GM23338 (cell line): ENCODE results near the gene PIK3C2A. TPM values are rescaled to one million over a fixed set of nuclear protein-coding genes. Genes with fewer than 3 reads are reported as not detected.

ENCODE experiments used
- ATAC-seq: fragments of 200-7000 bp; cut with Tn5 transposase; 3 replicates; pipeline ENCODE4 v1.9.1; 2020
- DNase-seq: peaks from one replicate; pipeline ENCODE4 v3.0.0-alpha.2; 2015; ENCODE audit warnings: low spot score
- H2AFZ ChIP-seq: fragments of 200-600 bp; sonication (generic); 2 replicates; pipeline ENCODE4 v1.8.0; 2016; ENCODE audit warnings: antibody characterized with exemption, mild to moderate bottlenecking, moderate library complexity
- H3F3A ChIP-seq: fragments of 200-600 bp; sonication (generic); replicated peaks from 2 replicates; pipeline ENCODE4 v1.8.0; 2017; ENCODE audit warnings: antibody characterized with exemption, mixed run types, low read depth
- H3K27ac ChIP-seq: fragments of 200-600 bp; sonication (generic); 2 replicates; pipeline ENCODE4 v1.6.1; 2016; ENCODE audit warnings: low read depth
- H3K27me3 ChIP-seq: fragments of 200-600 bp; sonication (generic); 2 replicates; pipeline ENCODE4 v1.8.0; 2016; ENCODE audit warnings: mild to moderate bottlenecking, mixed run types, moderate library complexity; ENCODE audit not compliant: insufficient read depth
- H3K36me3 ChIP-seq: fragments of 200-600 bp; sonication (generic); 2 replicates; pipeline ENCODE4 v1.8.0; 2016; ENCODE audit warnings: mild to moderate bottlenecking; ENCODE audit not compliant: insufficient read depth
- H3K4me1 ChIP-seq: fragments of 200-600 bp; sonication (generic); 2 replicates; pipeline ENCODE4 v1.8.0; 2016; ENCODE audit warnings: mild to moderate bottlenecking, moderate library complexity; ENCODE audit not compliant: insufficient read depth
- H3K4me2 ChIP-seq: fragments of 200-600 bp; sonication (generic); 2 replicates; pipeline ENCODE4 v1.7.1; 2017; ENCODE audit warnings: mixed run types
- H3K4me3 ChIP-seq: fragments of 200-600 bp; sonication (generic); 2 replicates; pipeline ENCODE4 v1.6.1; 2016; ENCODE audit warnings: mixed run types
- H3K79me2 ChIP-seq: fragments of 200-600 bp; sonication (generic); replicated peaks from 2 replicates; pipeline ENCODE4 v1.8.0; 2017; ENCODE audit warnings: mild to moderate bottlenecking; ENCODE audit not compliant: insufficient read depth
- H3K9me2 ChIP-seq: fragments of 200-600 bp; sonication (generic); 2 replicates; pipeline ENCODE4 v1.8.0; 2017; ENCODE audit not compliant: insufficient read depth
- H4K20me1 ChIP-seq: fragments of 200-600 bp; sonication (generic); replicated peaks from 2 replicates; pipeline ENCODE4 v1.8.0; 2017; ENCODE audit warnings: mild to moderate bottlenecking; ENCODE audit not compliant: insufficient read depth
- H3K27ac Mint-ChIP-seq: 2 replicates; pipeline ENCODE4 v1.8.0; 2020; ENCODE audit warnings: inconsistent platforms, mild to moderate bottlenecking, moderate library complexity, mixed read lengths
- H3K27me3 Mint-ChIP-seq: 3 replicates; pipeline ENCODE4 v1.8.0; 2022; ENCODE audit warnings: low read depth, mild to moderate bottlenecking, moderate library complexity, mixed read lengths, inconsistent platforms; ENCODE audit not compliant: insufficient read depth, poor library complexity
- H3K36me3 Mint-ChIP-seq: 3 replicates; pipeline ENCODE4 v1.8.0; 2021; ENCODE audit warnings: low read depth, mild to moderate bottlenecking, inconsistent platforms, moderate library complexity, mixed read lengths
- H3K4me1 Mint-ChIP-seq: 3 replicates; pipeline ENCODE4 v1.8.0; 2020; ENCODE audit warnings: mild to moderate bottlenecking, inconsistent platforms, mixed read lengths
- H3K4me3 Mint-ChIP-seq: 3 replicates; pipeline ENCODE4 v1.8.0; 2021; ENCODE audit warnings: moderate library complexity, mild to moderate bottlenecking, inconsistent platforms, mixed read lengths
- H3K9me3 Mint-ChIP-seq: 3 replicates; pipeline ENCODE4 v1.8.0; 2020; ENCODE audit warnings: moderate library complexity, mild to moderate bottlenecking, inconsistent platforms, mixed read lengths
- CREB1 ChIP-seq: fragments of 250-450 bp; sonication (Bioruptor Pico); IDR thresholded peaks from 2 replicates; pipeline ENCODE4 v1.5.0; 2020; ENCODE audit warnings: low read depth, mild to moderate bottlenecking, moderate library complexity
- EZH2 ChIP-seq: fragments of 200-600 bp; sonication (generic); IDR thresholded peaks from one replicate; pipeline ENCODE4 v1.8.0; 2017; ENCODE audit warnings: antibody characterized with exemption, mild to moderate bottlenecking, low read depth; ENCODE audit not compliant: unreplicated experiment
- EZH2phosphoT487 ChIP-seq: fragments of 200-600 bp; sonication (generic); IDR thresholded peaks from one replicate; pipeline ENCODE4 v1.8.1; 2018; ENCODE audit warnings: antibody characterized with exemption; ENCODE audit not compliant: unreplicated experiment
- JUNB ChIP-seq: IDR thresholded peaks from one replicate; pipeline ENCODE4 v1.6.1; 2016; ENCODE audit warnings: antibody characterized with exemption; ENCODE audit not compliant: unreplicated experiment
- NANOG ChIP-seq: IDR thresholded peaks from 2 replicates; pipeline ENCODE4 v1.6.1; 2016; ENCODE audit warnings: antibody characterized with exemption, borderline replicate concordance
- POLR2AphosphoS5 ChIP-seq: IDR thresholded peaks from 2 replicates; pipeline ENCODE4 v1.6.1; 2016; ENCODE audit warnings: antibody characterized with exemption, low read depth
- STAT1 ChIP-seq: IDR thresholded peaks from one replicate; pipeline ENCODE4 v1.6.1; 2016; ENCODE audit warnings: antibody characterized with exemption; ENCODE audit not compliant: unreplicated experiment
- ZNF114 ChIP-seq: fragments of 250-450 bp; sonication (Bioruptor Pico); IDR thresholded peaks from 2 replicates; pipeline ENCODE4 v1.5.0; 2020; ENCODE audit warnings: mild to moderate bottlenecking, moderate library complexity
- ZNF331 ChIP-seq: fragments of 250-450 bp; sonication (Bioruptor Pico); IDR thresholded peaks from 2 replicates; pipeline ENCODE4 v1.5.0; 2020; ENCODE audit warnings: low read depth, mild to moderate bottlenecking, moderate library complexity
- polyA plus RNA-seq: library from polyadenylated mRNA; unstranded; fragments of >200 nt; fragmentation: Nextera tagmentation; extraction: Ambion mirVana; gene quantifications from 2 replicates; pipeline ENCODE4 v1.2.1, GENCODE V29; 2016
- total RNA-seq: library from RNA; depleted of rRNA; stranded (reverse); fragments of >200 nt; shearing (Covaris generic); gene quantifications from 2 replicates; pipeline ENCODE4 v1.2.3, GENCODE V29; 2014
- TF ChIP-seq, protein P1 (sequence below): fragments of 250-450 bp; sonication (Bioruptor Pico); IDR thresholded peaks from 2 replicates; pipeline ENCODE4 v1.5.0; 2020; ENCODE audit warnings: mild to moderate bottlenecking, moderate library complexity
- TF ChIP-seq, protein P2 (sequence below), 2 experiments: fragments of 200-600 bp in 1 of 2; sonication (generic) in 1 of 2; conservative IDR thresholded peaks; 2 replicates each; pipeline versions ENCODE4 v1.5.1 to v1.6.1; 2016 to 2017; ENCODE audit warnings: antibody characterized with exemption in 2 of 2, low read depth in 2 of 2, mild to moderate bottlenecking in 2 of 2, moderate library complexity in 1 of 2
- TF ChIP-seq, protein P3 (sequence below): IDR thresholded peaks from 2 replicates; pipeline ENCODE4 v1.6.1; 2016; ENCODE audit warnings: antibody characterized with exemption
- TF ChIP-seq, protein P4 (sequence below): IDR thresholded peaks from one replicate; pipeline ENCODE4 v1.6.1; 2018; ENCODE audit warnings: antibody characterized with exemption; ENCODE audit not compliant: unreplicated experiment

The PIK3C2A gene
- total and polyA plus RNA-seq, 2 experiments from 2014 or later = 45.8 to 123 TPM

DNA sequence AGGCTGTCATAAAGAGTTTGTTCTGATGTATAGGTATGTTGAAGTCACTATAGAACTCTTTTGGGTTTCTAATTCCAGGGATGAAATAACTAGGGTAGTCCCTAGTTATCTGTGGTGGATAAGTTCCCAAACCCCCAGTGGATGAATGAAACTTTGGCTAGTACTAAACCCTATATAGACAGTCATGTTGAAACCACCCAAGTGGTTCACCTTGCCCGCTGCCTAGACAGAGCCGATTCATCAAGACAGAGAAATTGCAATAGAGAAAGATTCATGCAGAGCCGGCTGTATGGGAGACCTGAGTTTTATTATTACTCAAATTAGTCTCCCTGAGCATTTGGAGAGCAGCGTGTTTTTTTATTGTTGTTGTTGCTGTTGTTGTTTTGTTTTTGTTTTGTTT is 44.9 kb upstream of the PIK3C2A start:
- H3K27me3 Mint-ChIP-seq = no peaks in the 10 kb centered on the region
- no peaks in the 10 kb centered on the region for H3K4me1 ChIP-seq
- no peak overlapping the region for H3K4me2 ChIP-seq
- H3K36me3 ChIP-seq = no peaks in the 10 kb centered on the region
- ATAC-seq = no peak
- TF ChIP-seq ZNF114 (CRISPR knock-in tag) (no peak), CREB1 (CRISPR knock-in tag) (no peak), NANOG (no peak), EZH2 (no peak), EZH2phosphoT487 (no peak), POLR2AphosphoS5 (no peak), ZNF331 (CRISPR knock-in tag) (no peak), STAT1 (no peak), JUNB (no peak)
- TF ChIP-seq, protein P1, sequence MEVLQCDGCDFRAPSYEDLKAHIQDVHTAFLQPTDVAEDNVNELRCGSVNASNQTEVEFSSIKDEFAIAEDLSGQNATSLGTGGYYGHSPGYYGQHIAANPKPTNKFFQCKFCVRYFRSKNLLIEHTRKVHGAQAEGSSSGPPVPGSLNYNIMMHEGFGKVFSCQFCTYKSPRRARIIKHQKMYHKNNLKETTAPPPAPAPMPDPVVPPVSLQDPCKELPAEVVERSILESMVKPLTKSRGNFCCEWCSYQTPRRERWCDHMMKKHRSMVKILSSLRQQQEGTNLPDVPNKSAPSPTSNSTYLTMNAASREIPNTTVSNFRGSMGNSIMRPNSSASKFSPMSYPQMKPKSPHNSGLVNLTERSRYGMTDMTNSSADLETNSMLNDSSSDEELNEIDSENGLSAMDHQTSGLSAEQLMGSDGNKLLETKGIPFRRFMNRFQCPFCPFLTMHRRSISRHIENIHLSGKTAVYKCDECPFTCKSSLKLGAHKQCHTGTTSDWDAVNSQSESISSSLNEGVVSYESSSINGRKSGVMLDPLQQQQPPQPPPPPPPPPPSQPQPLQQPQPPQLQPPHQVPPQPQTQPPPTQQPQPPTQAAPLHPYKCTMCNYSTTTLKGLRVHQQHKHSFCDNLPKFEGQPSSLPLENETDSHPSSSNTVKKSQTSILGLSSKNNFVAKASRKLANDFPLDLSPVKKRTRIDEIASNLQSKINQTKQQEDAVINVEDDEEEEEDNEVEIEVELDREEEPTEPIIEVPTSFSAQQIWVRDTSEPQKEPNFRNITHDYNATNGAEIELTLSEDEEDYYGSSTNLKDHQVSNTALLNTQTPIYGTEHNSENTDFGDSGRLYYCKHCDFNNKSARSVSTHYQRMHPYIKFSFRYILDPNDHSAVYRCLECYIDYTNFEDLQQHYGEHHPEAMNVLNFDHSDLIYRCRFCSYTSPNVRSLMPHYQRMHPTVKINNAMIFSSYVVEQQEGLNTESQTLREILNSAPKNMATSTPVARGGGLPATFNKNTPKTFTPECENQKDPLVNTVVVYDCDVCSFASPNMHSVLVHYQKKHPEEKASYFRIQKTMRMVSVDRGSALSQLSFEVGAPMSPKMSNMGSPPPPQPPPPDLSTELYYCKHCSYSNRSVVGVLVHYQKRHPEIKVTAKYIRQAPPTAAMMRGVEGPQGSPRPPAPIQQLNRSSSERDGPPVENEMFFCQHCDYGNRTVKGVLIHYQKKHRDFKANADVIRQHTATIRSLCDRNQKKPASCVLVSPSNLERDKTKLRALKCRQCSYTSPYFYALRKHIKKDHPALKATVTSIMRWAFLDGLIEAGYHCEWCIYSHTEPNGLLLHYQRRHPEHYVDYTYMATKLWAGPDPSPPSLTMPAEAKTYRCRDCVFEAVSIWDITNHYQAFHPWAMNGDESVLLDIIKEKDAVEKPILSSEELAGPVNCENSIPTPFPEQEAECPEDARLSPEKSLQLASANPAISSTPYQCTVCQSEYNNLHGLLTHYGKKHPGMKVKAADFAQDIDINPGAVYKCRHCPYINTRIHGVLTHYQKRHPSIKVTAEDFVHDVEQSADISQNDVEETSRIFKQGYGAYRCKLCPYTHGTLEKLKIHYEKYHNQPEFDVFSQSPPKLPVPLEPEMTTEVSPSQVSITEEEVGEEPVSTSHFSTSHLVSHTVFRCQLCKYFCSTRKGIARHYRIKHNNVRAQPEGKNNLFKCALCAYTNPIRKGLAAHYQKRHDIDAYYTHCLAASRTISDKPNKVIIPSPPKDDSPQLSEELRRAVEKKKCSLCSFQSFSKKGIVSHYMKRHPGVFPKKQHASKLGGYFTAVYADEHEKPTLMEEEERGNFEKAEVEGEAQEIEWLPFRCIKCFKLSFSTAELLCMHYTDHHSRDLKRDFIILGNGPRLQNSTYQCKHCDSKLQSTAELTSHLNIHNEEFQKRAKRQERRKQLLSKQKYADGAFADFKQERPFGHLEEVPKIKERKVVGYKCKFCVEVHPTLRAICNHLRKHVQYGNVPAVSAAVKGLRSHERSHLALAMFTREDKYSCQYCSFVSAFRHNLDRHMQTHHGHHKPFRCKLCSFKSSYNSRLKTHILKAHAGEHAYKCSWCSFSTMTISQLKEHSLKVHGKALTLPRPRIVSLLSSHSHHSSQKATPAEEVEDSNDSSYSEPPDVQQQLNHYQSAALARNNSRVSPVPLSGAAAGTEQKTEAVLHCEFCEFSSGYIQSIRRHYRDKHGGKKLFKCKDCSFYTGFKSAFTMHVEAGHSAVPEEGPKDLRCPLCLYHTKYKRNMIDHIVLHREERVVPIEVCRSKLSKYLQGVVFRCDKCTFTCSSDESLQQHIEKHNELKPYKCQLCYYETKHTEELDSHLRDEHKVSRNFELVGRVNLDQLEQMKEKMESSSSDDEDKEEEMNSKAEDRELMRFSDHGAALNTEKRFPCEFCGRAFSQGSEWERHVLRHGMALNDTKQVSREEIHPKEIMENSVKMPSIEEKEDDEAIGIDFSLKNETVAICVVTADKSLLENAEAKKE (CRISPR knock-in tag) = no peak
- TF ChIP-seq, protein P2, sequence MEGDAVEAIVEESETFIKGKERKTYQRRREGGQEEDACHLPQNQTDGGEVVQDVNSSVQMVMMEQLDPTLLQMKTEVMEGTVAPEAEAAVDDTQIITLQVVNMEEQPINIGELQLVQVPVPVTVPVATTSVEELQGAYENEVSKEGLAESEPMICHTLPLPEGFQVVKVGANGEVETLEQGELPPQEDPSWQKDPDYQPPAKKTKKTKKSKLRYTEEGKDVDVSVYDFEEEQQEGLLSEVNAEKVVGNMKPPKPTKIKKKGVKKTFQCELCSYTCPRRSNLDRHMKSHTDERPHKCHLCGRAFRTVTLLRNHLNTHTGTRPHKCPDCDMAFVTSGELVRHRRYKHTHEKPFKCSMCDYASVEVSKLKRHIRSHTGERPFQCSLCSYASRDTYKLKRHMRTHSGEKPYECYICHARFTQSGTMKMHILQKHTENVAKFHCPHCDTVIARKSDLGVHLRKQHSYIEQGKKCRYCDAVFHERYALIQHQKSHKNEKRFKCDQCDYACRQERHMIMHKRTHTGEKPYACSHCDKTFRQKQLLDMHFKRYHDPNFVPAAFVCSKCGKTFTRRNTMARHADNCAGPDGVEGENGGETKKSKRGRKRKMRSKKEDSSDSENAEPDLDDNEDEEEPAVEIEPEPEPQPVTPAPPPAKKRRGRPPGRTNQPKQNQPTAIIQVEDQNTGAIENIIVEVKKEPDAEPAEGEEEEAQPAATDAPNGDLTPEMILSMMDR (conservative IDR thresholded peaks at IDR 0.05; ENCODE audit: low read depth in 2 of 2) = no peak
- TF ChIP-seq, protein P3, sequence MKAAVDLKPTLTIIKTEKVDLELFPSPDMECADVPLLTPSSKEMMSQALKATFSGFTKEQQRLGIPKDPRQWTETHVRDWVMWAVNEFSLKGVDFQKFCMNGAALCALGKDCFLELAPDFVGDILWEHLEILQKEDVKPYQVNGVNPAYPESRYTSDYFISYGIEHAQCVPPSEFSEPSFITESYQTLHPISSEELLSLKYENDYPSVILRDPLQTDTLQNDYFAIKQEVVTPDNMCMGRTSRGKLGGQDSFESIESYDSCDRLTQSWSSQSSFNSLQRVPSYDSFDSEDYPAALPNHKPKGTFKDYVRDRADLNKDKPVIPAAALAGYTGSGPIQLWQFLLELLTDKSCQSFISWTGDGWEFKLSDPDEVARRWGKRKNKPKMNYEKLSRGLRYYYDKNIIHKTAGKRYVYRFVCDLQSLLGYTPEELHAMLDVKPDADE = no peak
- TF ChIP-seq, protein P4, sequence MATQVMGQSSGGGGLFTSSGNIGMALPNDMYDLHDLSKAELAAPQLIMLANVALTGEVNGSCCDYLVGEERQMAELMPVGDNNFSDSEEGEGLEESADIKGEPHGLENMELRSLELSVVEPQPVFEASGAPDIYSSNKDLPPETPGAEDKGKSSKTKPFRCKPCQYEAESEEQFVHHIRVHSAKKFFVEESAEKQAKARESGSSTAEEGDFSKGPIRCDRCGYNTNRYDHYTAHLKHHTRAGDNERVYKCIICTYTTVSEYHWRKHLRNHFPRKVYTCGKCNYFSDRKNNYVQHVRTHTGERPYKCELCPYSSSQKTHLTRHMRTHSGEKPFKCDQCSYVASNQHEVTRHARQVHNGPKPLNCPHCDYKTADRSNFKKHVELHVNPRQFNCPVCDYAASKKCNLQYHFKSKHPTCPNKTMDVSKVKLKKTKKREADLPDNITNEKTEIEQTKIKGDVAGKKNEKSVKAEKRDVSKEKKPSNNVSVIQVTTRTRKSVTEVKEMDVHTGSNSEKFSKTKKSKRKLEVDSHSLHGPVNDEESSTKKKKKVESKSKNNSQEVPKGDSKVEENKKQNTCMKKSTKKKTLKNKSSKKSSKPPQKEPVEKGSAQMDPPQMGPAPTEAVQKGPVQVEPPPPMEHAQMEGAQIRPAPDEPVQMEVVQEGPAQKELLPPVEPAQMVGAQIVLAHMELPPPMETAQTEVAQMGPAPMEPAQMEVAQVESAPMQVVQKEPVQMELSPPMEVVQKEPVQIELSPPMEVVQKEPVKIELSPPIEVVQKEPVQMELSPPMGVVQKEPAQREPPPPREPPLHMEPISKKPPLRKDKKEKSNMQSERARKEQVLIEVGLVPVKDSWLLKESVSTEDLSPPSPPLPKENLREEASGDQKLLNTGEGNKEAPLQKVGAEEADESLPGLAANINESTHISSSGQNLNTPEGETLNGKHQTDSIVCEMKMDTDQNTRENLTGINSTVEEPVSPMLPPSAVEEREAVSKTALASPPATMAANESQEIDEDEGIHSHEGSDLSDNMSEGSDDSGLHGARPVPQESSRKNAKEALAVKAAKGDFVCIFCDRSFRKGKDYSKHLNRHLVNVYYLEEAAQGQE = no peak
- no peaks in the 10 kb centered on the region for H3K9me2 ChIP-seq
- H3K9me3 Mint-ChIP-seq = no peaks in the 10 kb centered on the region
- DNase-seq = no peak
- no peak overlapping the region for H3K4me3 ChIP-seq
- H3K36me3 Mint-ChIP-seq = no peaks in the 10 kb centered on the region
- no peaks in the 10 kb centered on the region for H3K4me1 Mint-ChIP-seq
- H2AFZ ChIP-seq = no peak overlapping the region
- no peaks in the 10 kb centered on the region for H3K79me2 ChIP-seq
- H3K27ac Mint-ChIP-seq = no peak overlapping the region
- no peak overlapping the region for H3K27ac ChIP-seq
- H3K4me3 Mint-ChIP-seq = no peak overlapping the region
- H3K27me3 ChIP-seq = no peaks in the 10 kb centered on the region
- H3F3A ChIP-seq = no peaks in the 10 kb centered on the region
- H4K20me1 ChIP-seq = no peaks in the 10 kb centered on the region
